Measurements from ENCODE around the gene TDRD7. TPM values are rescaled to one million over a fixed set of nuclear protein-coding genes. Genes with fewer than 3 reads are reported as not detected.

TDRD7 gene
- total and polyA plus RNA-seq, 2 of the 13 experiments (the other 11 are each of a cell fraction or from before 2014, with no cell fraction given) = 9.8 to 15.5 TPM

- TF ChIP-seq BCLAF1 (IDR thresholded peaks at IDR 0.05) (no peak), ZNF383 (CRISPR knock-in tag; IDR thresholded peaks at IDR 0.05; ENCODE audit: borderline replicate concordance) (no peak), CBX2 (IDR thresholded peaks at IDR 0.05; ENCODE audit: low read depth, low read length) (no peak), CBX2 (CRISPR knock-in tag; IDR thresholded peaks at IDR 0.05; ENCODE audit: low read depth) (no peak), ZNF792 (CRISPR knock-in tag; IDR thresholded peaks at IDR 0.05) (no peak), JUNB (CRISPR knock-in tag; IDR thresholded peaks at IDR 0.05; ENCODE audit: borderline replicate concordance) (no peak), ZNF414 (CRISPR knock-in tag; IDR thresholded peaks at IDR 0.05) (no peak), SMARCC2 (IDR thresholded peaks at IDR 0.05) (no peak), LRRFIP1 (CRISPR knock-in tag; conservative IDR thresholded peaks at IDR 0.05) (no peak), ZNF704 (CRISPR knock-in tag; IDR thresholded peaks at IDR 0.05; ENCODE audit: borderline replicate concordance) (no peak), REXO4 (CRISPR knock-in tag; IDR thresholded peaks at IDR 0.05; ENCODE audit: borderline replicate concordance) (no peak), ELF4 (CRISPR knock-in tag; IDR thresholded peaks at IDR 0.05; ENCODE audit: borderline replicate concordance) (no peak), HMGXB3 (CRISPR knock-in tag; IDR thresholded peaks at IDR 0.05; ENCODE audit: borderline replicate concordance) (no peak), THAP7 (CRISPR knock-in tag; IDR thresholded peaks at IDR 0.05) (no peak), SPEN (CRISPR knock-in tag; IDR thresholded peaks at IDR 0.05; ENCODE audit: low read depth) (no peak; the same call in 1 of the 2 replicates), NFRKB (IDR thresholded peaks at IDR 0.05) (no peak), ZFP37 (CRISPR knock-in tag; IDR thresholded peaks at IDR 0.05; ENCODE audit: borderline replicate concordance) (no peak)
These were observed 12.7 kb upstream of the TDRD7 start (continued) for GRCh38 chr9:97398999-97399758.

All from HepG2 (cell line).